ENCODE results near the gene CA10.
A peak's percentile ranks its signal among the peaks of the same experiment; 100 is the strongest.

The CA10 gene

GRCh38 chr17:52145476-52145875, 13.0 kb downstream of the CA10 start:
- no peak for DNase-seq

DNA sequence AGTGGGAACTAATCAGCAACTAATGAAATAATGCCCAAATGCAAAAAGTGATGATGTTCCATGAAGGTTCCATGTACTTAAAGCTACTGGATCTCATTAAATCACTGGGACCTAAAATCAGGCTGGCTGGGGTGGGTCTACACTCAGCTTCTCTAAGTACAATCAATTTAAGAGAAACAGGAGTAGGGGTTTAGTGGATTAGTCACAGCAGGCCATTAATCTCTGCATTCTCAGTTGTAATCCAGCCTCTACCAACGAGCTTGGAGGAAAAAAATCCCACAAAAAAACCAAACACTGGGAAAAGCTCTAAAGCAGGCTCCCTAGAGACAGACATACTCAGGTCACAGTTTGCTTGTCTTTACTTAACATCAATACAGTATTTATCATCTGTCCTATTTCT, 15.0 kb downstream of the CA10 start:
- DNase-seq: no peak

- DNase-seq: no peak
Measured at GRCh38 chr17:52140601-52141000, 17.9 kb downstream of the CA10 start.

- DNase-seq: no peak
Measured at GRCh38 chr17:52138752-52139151, 19.8 kb downstream of the CA10 start.

DNA sequence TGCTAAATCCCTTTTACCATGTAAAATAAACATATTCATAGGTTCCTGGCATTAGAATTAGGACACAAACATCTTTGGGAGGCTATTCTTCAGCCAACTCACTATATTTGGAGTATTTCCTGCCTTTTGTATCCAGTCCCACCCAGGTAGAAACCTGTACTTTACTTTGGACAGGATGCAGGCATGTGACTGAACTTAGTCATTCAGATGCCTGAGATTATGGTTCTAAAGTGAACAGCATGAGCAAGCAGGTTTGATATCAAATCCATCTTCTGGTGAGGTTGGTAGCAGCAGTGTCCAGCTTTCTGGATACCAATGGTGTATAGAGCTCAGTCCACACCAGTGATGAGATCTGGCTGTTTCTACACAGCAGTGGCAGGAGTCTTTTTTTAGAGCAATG, 20.2 kb downstream of the CA10 start:
- no peak for DNase-seq

DNA sequence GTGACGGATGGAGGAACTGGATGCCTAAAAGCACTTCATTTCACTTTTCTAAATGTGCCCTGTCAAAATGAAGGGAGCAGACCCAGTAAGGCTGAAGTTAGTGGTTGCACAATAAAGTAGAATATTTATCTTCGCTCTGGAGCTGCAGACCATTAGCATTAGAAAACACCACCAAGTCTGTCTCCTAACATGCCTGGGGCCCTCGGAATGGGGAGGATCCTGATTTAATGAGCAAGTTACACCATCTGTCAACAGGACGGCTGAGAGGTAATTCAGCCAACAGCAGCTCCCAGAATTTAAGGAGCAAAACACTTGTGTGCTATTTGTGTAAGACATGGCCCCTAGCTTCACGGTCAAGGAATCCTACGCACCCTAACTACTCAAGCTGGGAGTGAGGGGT, 22.3 kb downstream of the CA10 start:
- no peak for DNase-seq

GRCh38 chr17:52134641-52135040, 23.9 kb downstream of the CA10 start:
- DNase-seq: no peak

DNA sequence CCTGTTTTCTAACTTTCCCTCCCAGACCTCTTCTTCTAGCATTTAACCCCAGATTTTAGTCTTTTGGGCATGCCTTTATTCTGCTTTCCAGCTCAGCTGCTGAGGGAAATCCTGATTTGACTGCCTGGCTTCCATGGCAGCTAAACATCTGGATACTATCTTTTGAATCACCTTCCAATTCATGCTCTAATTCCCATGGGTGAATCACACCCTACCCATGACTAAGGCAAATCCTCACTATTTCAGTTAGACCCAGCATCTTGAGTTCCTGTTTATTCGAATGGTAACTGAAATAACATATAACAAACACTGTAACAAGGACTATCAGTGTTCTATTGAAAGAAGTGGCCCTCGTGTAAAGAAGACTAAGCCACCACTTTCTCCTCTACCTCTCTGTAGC, 29.8 kb downstream of the CA10 start:
- DNase-seq: no peak

GRCh38 chr17:52124993-52125392, 33.5 kb downstream of the CA10 start:
- no peak for DNase-seq

DNA sequence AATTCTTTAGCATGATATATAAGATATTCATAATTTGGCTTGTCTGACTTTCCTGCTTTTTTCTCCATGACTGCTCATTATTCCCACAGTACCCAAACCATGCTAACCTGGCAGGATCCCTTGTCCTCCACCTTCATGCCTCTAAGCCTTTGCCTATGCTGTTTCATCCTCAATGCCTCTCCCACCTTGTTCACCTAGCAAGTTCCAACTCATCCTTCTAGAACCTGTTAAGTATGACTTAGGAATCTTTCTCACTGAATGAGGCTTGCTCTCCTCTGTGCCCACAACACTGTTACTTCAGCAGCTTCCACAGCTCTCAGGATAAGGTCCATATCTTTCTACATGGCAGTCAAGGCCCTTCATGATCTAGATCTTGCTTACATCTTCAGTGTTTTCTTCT, 34.0 kb downstream of the CA10 start:
- DNase-seq: no peak

DNA sequence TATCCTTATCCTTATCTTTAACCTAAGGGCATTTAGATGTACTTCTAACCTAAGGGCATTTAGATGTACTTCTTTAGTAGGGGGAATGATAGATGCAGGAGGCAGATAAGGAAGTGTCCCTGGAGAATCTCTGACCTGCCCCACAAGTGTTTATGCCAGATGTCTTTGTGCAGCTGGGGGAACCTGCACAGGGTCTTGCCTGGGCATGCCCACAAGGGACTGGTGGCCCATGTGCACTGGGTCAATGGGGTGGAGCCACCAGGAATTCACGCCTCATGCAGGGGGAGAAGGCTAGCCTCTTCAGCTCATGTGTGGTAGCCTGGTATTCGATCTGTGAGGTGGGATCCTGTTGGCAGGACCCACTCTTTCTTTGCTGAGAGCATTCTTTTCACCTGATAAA, 38.0 kb downstream of the CA10 start:
- no peak for DNase-seq

DNA sequence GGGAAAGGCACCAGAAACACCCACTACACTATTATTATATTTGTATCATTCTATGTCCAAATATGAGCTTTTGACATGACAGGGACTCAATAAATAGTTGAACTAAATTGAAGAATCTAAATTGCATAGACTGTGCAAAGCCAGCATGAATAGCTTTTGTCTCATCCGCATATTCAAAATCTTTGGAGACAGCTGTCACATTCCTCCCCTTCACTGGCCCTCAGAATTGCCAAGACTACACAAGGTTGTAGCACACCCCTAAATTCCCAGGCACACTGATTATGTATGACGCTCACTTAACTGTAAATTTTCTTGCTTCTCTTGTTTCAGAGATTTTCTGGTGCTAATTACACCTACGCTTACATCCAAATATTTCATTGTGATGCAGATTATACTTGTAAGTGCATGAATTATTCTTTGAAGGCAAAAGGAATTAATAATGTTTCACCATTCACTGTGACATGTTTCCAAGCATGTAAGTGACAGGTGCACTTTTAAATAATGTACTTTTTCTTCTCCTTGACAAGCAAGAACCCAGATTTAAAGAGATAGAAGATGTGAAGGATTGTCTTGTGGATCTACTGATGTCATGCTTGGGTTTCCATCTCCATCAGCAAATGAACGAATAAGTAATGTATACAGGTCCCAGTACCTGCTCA, 47.5 kb downstream of the CA10 start:
- no peak for DNase-seq

- peak; percentile 54 for DNase-seq
Measured at GRCh38 chr17:52106638-52107261, 51.8 kb downstream of the CA10 start.

DNA sequence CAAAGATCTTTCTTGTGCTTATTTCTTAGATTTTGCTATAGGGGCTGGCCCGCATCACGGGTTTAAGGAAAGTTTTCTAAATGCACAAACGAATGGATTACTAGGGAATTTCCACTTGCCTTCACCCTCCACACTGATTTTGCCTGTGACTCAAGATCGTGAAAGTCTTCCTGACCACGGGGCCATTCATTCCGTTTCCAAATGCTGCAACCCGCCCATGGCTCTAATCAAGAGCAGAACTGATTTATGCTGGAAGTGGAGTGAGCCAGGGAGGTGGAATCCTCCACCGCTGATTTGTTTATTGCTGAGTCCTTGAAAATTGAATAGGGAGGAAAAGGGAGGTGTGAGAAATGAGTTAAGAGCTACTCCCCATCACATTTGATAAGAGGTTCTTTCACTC, 52.4 kb downstream of the CA10 start:
- DNase-seq: no peak

DNA sequence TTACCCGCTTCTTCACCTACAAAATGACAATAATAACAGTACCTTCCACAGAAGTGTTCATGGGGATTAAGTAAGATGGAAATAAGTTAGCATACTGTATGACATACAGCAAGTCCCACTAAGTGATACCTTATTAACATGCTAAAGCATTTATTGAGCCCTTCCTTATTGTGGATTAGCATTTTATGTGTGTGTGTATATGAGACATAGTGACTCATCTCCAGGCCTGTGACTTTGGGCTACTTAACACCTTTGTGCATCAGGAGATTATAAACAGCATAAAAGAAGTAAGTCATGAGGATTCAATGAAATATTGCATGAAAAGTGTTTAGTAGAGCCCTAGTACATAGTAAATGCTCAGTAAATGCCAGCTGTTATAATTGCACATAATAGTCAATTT, 52.9 kb downstream of the CA10 start:
- no peak for DNase-seq

GRCh38 chr17:52096056-52096455, 62.5 kb downstream of the CA10 start:
- DNase-seq: no peak

DNA sequence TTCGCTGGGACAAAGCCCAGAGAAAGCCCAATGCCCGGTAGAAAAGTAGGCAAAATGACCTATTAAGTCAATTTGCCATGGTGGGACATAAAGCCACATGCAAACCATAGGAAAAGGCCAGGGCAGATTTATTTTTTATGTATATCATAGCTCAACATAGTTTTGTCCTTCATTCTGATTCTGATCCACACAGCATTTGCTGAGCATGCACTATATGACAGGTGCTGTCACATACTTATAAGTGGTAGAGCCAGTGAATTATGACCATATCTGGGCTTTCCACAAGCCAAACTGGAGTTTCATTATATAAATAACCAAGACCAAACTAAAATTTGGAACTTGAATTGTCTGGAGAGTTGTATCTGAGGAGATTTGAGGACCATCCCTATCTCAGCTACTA, 74.3 kb downstream of the CA10 start:
- no peak for DNase-seq

GRCh38 chr17:52079496-52079895, 79.0 kb downstream of the CA10 start:
- DNase-seq: no peak

DNA sequence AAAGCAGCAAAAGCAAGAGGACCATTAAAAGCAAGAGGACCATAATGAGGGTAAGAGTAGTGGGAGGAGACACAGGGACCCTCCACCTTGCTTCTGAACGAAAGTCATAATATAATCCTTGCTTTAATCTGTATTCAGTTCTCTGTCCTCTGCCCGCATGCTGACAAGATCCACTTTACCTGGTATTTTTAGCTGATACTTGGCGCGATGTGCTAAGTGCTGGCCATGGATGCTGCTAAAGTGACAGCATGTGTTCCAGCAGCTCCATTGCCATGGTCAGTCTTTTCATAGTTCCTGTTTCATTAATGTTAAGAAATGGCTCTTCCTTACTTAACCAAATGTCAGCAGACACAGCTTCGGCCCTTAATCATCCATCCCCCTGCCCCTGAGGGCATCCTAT, 86.8 kb downstream of the CA10 start:
- DNase-seq: no peak

- no peak for DNase-seq
Measured at GRCh38 chr17:52064791-52065211, 93.7 kb downstream of the CA10 start.

DNA sequence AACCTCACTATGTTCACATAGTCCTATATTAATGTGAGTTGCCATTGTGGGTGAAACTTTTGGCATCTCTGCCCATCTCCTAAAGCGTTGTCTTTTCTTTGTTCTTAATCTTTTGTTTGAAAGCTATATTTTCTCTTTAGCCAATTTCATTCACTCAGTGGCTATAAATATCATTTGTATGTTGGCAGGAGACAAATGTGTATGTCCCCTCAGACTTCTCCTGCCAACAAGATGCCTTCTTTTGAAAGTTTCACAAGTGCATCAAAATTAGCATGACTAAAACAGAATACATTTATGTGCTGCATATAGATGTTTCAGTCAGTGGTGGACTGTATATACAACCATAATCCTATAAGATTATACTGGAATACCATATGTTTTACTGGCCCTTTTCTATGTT, 109.0 kb downstream of the CA10 start:
- no peak for DNase-seq

GRCh38 chr17:52049051-52049450, 109.5 kb downstream of the CA10 start:
- DNase-seq: no peak

DNA sequence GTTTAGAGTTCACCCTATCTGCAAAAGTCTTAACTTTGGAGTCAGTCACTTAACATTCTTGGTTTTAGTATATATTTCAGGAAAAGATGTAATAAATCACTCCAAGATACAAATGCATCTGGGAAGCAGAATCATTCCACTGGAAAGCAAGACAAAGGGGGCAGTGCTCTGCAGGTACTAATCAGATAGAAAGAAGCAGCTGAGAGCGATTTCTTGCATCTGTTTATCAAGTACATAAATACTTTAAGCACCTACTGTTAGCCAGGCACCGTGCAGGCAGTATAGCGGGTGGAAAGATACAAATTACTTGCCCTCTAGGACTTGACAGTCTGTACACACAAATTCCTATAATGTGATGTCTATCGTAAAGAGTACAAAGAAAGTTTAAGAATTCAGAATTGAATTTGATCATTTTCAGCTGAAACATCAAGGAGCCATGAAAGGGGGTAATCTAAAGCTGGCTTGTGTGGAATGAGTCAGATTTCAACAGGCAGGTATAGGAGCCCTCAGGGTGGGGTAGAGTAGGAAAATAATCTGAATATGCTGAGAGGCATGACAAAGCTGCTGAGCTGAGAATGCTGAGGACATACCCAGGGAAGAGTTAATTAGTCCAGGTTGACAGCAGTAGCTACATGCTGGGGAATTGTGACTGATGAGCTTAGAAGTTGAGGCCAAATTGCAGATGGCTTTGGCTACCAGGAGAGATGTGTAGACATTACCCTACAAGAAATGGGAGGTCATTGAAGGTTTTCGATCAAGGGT, 110.2 kb downstream of the CA10 start:
- DNase-seq: no peak

GRCh38 chr17:52047086-52047485, 111.4 kb downstream of the CA10 start:
- DNase-seq: no peak
